Neural progenitor cell (in vitro differentiated cells): ENCODE measurements around the gene ENOSF1. TPM values are rescaled to one million over a fixed set of nuclear protein-coding genes. Genes with fewer than 3 reads are reported as not detected.

Source experiments
- DNase-seq: peaks from one replicate; pipeline ENCODE4 v3.0.0-alpha.2; 2016; ENCODE audit warnings: low spot score
- H2AFZ ChIP-seq: fragments of 200-600 bp; sonication (generic); replicated peaks from 2 replicates; pipeline ENCODE4 v1.6.1; 2016; ENCODE audit warnings: antibody characterized with exemption
- H3F3A ChIP-seq: fragments of 200-600 bp; sonication (generic); 2 replicates; pipeline ENCODE4 v1.6.1; 2016; ENCODE audit warnings: antibody characterized with exemption, low read depth
- H3K27ac ChIP-seq: fragments of 200-600 bp; sonication (generic); 2 replicates; pipeline ENCODE4 v1.5.1; 2016; ENCODE audit warnings: mild to moderate bottlenecking
- H3K27me3 ChIP-seq: fragments of 200-600 bp; sonication (generic); 2 replicates; pipeline ENCODE4 v1.6.1; 2016; ENCODE audit warnings: mild to moderate bottlenecking, moderate library complexity
- H3K36me3 ChIP-seq: fragments of 200-600 bp; sonication (generic); 2 replicates; pipeline ENCODE4 v1.5.1; 2016
- H3K4me1 ChIP-seq: fragments of 200-600 bp; sonication (generic); 2 replicates; pipeline ENCODE4 v1.6.1; 2016; ENCODE audit warnings: mixed run types
- H3K4me2 ChIP-seq: fragments of 200-600 bp; sonication (generic); 2 replicates; pipeline ENCODE4 v1.6.1; 2016
- H3K4me3 ChIP-seq: fragments of 200-600 bp; sonication (generic); 2 replicates; pipeline ENCODE4 v1.5.1; 2016
- H3K79me2 ChIP-seq: fragments of 200-600 bp; sonication (generic); 2 replicates; pipeline ENCODE4 v1.6.1; 2016; ENCODE audit warnings: low read depth
- H3K9ac ChIP-seq: fragments of 200-600 bp; sonication (generic); 2 replicates; pipeline ENCODE4 v1.6.1; 2016
- H3K9me3 ChIP-seq: fragments of 200-600 bp; sonication (generic); 2 replicates; pipeline ENCODE4 v1.5.1; 2016; ENCODE audit warnings: low read depth
- H4K20me1 ChIP-seq: fragments of 200-600 bp; sonication (generic); 2 replicates; pipeline ENCODE4 v1.6.1; 2016; ENCODE audit warnings: low read depth
- H3K27ac Mint-ChIP-seq: 3 replicates; pipeline ENCODE4 v1.8.0; 2021; ENCODE audit warnings: mixed read lengths
- H3K27me3 Mint-ChIP-seq: 2 replicates; pipeline ENCODE4 v1.8.0; 2022; ENCODE audit warnings: low read depth, mild to moderate bottlenecking, inconsistent platforms, moderate library complexity, mixed read lengths; ENCODE audit not compliant: insufficient read depth
- H3K36me3 Mint-ChIP-seq: 3 replicates; pipeline ENCODE4 v1.8.0; 2021; ENCODE audit warnings: mixed read lengths
- H3K4me1 Mint-ChIP-seq: 3 replicates; pipeline ENCODE4 v1.8.0; 2021; ENCODE audit warnings: mixed read lengths
- H3K4me3 Mint-ChIP-seq: 3 replicates; pipeline ENCODE4 v1.8.0; 2021; ENCODE audit warnings: mild to moderate bottlenecking, moderate library complexity, mixed read lengths
- H3K9me3 Mint-ChIP-seq: 3 replicates; pipeline ENCODE4 v1.8.0; 2020; ENCODE audit warnings: mixed read lengths
- CTCF ChIP-seq: fragments of 200-600 bp; sonication (generic); IDR thresholded peaks from 2 replicates; pipeline ENCODE4 v1.5.1; 2017; ENCODE audit warnings: antibody characterized with exemption, mild to moderate bottlenecking
- EZH2 ChIP-seq: fragments of 200-600 bp; sonication (generic); IDR thresholded peaks from 2 replicates; pipeline ENCODE4 v1.6.1; 2017; ENCODE audit warnings: antibody characterized with exemption, mild to moderate bottlenecking, moderate library complexity
- EZH2phosphoT487 ChIP-seq: fragments of 200-600 bp; sonication (generic); IDR thresholded peaks from 2 replicates; pipeline ENCODE4 v1.6.1; 2017; ENCODE audit warnings: antibody characterized with exemption
- total RNA-seq: library from RNA; depleted of rRNA; stranded (reverse); fragments of >200 nt; gene quantifications from 2 replicates; pipeline ENCODE4 v1.2.3, GENCODE V29; 2015; ENCODE audit warnings: low replicate concordance

Gene ENOSF1
- total RNA-seq, 1 donor from 2014 or later: 29.7 TPM

- Mint-ChIP-seq H3K4me3 (no peak overlapping the region), H3K4me1 (peaks cover under 1% of the 10 kb centered on the region), H3K9me3 (no peaks in the 10 kb centered on the region), H3K27ac (no peak overlapping the region), H3K36me3 (no peaks in the 10 kb centered on the region), H3K27me3 (peaks cover 2% of the 10 kb centered on the region)
- Histone ChIP-seq H3K4me3 (no peak overlapping the region), H3K79me2 (no peaks in the 10 kb centered on the region), H3F3A (no peaks in the 10 kb centered on the region), H3K9me3 (no peaks in the 10 kb centered on the region), H2AFZ (no peak overlapping the region), H3K4me1 (no peaks in the 10 kb centered on the region), H3K9ac (no peak overlapping the region), H3K36me3 (no peaks in the 10 kb centered on the region), H3K4me2 (no peak overlapping the region), H3K27ac (no peak overlapping the region), H4K20me1 (no peaks in the 10 kb centered on the region), H3K27me3 (no peaks in the 10 kb centered on the region)
- peak; percentile 9 for DNase-seq
- TF ChIP-seq EZH2phosphoT487 (no peak), CTCF (no peak), EZH2 (no peak)
Measured at GRCh38 chr18:621291-622043, 91.0 kb downstream of the ENOSF1 start.

Other genes with a start within 250 kb of the ENOSF1 start
- 2.0 and 2.1 TPM in 2 replicates for gene COLEC12, start 211.9 kb downstream of the ENOSF1 start, total RNA-seq
- gene CETN1, start 132.2 kb downstream of the ENOSF1 start, total RNA-seq: not detected in 2 replicates
- 1.1 TPM in 1 of 2 replicates, not detected in the other for gene CLUL1, start 115.6 kb downstream of the ENOSF1 start, total RNA-seq
- gene TYMS, start 55.0 kb downstream of the ENOSF1 start, total RNA-seq: 60.3 and 86.9 TPM in 2 replicates
- 190 and 209 TPM in 2 replicates for gene YES1, start 99.6 kb upstream of the ENOSF1 start, total RNA-seq
- gene ADCYAP1, start 192.2 kb upstream of the ENOSF1 start, total RNA-seq: 0.03 and 0.04 TPM in 2 replicates